Retina (tissue), 1 donor: Measurements from ENCODE around the gene DAGLA.
A peak's percentile ranks its signal among the peaks of the same experiment; 100 is the strongest.

Experiments used
- DNase-seq: peaks from one replicate; pipeline ENCODE4 v3.0.0-alpha.2; 2016

The DAGLA gene

GRCh38 chr11:61782841-61783240 is 102.7 kb downstream of the DAGLA start:
- no peak for DNase-seq

GRCh38 chr11:61783717-61784505 is 103.7 kb downstream of the DAGLA start:
- DNase-seq: no peak

GRCh38 chr11:61784506-61784805 is 104.3 kb downstream of the DAGLA start:
- DNase-seq: no peak

GRCh38 chr11:61785837-61786402 is 105.7 kb downstream of the DAGLA start:
- no peak for DNase-seq

GRCh38 chr11:61787928-61788491 is 107.8 kb downstream of the DAGLA start:
- peak; percentile 47 for DNase-seq

GRCh38 chr11:61791737-61792309 is 111.6 kb downstream of the DAGLA start:
- no peak for DNase-seq

- DNase-seq: peak; percentile 100
Measured at GRCh38 chr11:61792310-61793082, 112.3 kb downstream of the DAGLA start, which contains the start of the genes FEN1 and TMEM258. Gene FEN1, plus strand, starts transcription at chr11:61792911. Its CDS starts 2,451 bp downstream, at chr11:61795362. Gene TMEM258, minus strand, starts transcription at chr11:61792599. Its CDS starts 41 bp downstream, at chr11:61792558.

GRCh38 chr11:61793083-61793828 is 113.1 kb downstream of the DAGLA start:
- DNase-seq: no peak

GRCh38 chr11:61793829-61794204 is 113.6 kb downstream of the DAGLA start:
- DNase-seq: no peak

GRCh38 chr11:61794579-61794978 is 114.4 kb downstream of the DAGLA start:
- DNase-seq: no peak

GRCh38 chr11:61795459-61795858 is 115.3 kb downstream of the DAGLA start:
- DNase-seq: no peak

GRCh38 chr11:61795876-61796526 is 115.8 kb downstream of the DAGLA start:
- DNase-seq: no peak
